Retinal pigment epithelial cell (primary cell): ENCODE data around the gene ERC1.

ENCODE experiments used
- DNase-seq: peaks from one replicate; pipeline ENCODE4 v3.0.0-alpha.2; 2010; ENCODE audit warnings: low read depth
- H3K4me3 ChIP-seq: 2 replicates; pipeline ENCODE4 v1.5.1; 2011; ENCODE audit warnings: mild to moderate bottlenecking, low read length, control low read depth, moderate library complexity
- CTCF ChIP-seq: conservative IDR thresholded peaks from 2 replicates; pipeline ENCODE4 v1.5.1; 2011; ENCODE audit warnings: low read depth, low read length, control low read depth, inconsistent platforms

The ERC1 gene

GRCh38 chr12:1324099-1324498, 333.1 kb downstream of the ERC1 start:
- DNase-seq, result no peak
- no peak for TF ChIP-seq CTCF
- no peak overlapping the region for H3K4me3 ChIP-seq

GRCh38 chr12:1324910-1325309, 333.9 kb downstream of the ERC1 start:
- TF ChIP-seq CTCF, result no peak
- no peak for DNase-seq
- no peak overlapping the region for H3K4me3 ChIP-seq

GRCh38 chr12:1325666-1326065, 334.6 kb downstream of the ERC1 start:
- DNase-seq, result no peak
- H3K4me3 ChIP-seq, result no peak overlapping the region
- no peak for TF ChIP-seq CTCF

- no peak for TF ChIP-seq CTCF
- no peak for DNase-seq
- no peak overlapping the region for H3K4me3 ChIP-seq
Measured at GRCh38 chr12:1326258-1326657, 335.2 kb downstream of the ERC1 start.

GRCh38 chr12:1328391-1328790, 337.4 kb downstream of the ERC1 start:
- no peak for DNase-seq
- H3K4me3 ChIP-seq, result no peak overlapping the region
- no peak for TF ChIP-seq CTCF

GRCh38 chr12:1329784-1330476, 338.9 kb downstream of the ERC1 start:
- DNase-seq, result no peak
- H3K4me3 ChIP-seq, result no peak overlapping the region
- no peak for TF ChIP-seq CTCF

- TF ChIP-seq CTCF, result no peak
- no peak for DNase-seq
- no peak overlapping the region for H3K4me3 ChIP-seq
Measured at GRCh38 chr12:1330477-1330827, 339.4 kb downstream of the ERC1 start.
